Upper lobe of right lung (tissue), 1 donor: Measurements from ENCODE around the gene STAT3. TPM values are rescaled to one million over a fixed set of nuclear protein-coding genes. Genes with fewer than 3 reads are reported as not detected.

ENCODE experiments used
- ATAC-seq: fragments of 200-7000 bp; cut with Tn5 transposase; one replicate; pipeline ENCODE4 v1.9.1; 2020; ENCODE audit warnings: mild to moderate bottlenecking, moderate library complexity
- DNase-seq: peaks from one replicate; pipeline ENCODE4 v3.0.0-alpha.2; 2020
- H3K27ac ChIP-seq: fragments of 200-600 bp; one replicate; pipeline ENCODE4 v1.8.0; 2022
- H3K27me3 ChIP-seq: fragments of 200-600 bp; one replicate; pipeline ENCODE4 v1.8.0; 2022; ENCODE audit warnings: mild to moderate bottlenecking
- H3K36me3 ChIP-seq: fragments of 200-600 bp; one replicate; pipeline ENCODE4 v1.8.0; 2022
- H3K4me1 ChIP-seq: fragments of 200-600 bp; one replicate; pipeline ENCODE4 v1.8.0; 2022
- H3K4me3 ChIP-seq: fragments of 200-600 bp; one replicate; pipeline ENCODE4 v1.8.0; 2022; ENCODE audit warnings: mild to moderate bottlenecking
- H3K9me3 ChIP-seq: fragments of 200-600 bp; one replicate; pipeline ENCODE4 v1.8.0; 2022
- CTCF ChIP-seq: fragments of 200-600 bp; IDR thresholded peaks from one replicate; pipeline ENCODE4 v1.8.0; 2022; ENCODE audit warnings: antibody characterized with exemption
- intact Hi-C: fragments of 100-400 bp; cut with DNase I; formaldehyde crosslinking; loops from one replicate; pipeline ENCODE4 v1.11.0; 2022
- total RNA-seq: library from RNA; stranded (reverse); fragmentation: NEBNext Ultra II Directional; extraction: Animal tissue kit (Norgen Biotek cat#: 25700); gene quantifications from one replicate; pipeline ENCODE4 v1.2.1, GENCODE V29; 2021
- donor health status: DM: no; HTN: yes; CAD: no; lungs with severe emphysema.

Gene STAT3
- total RNA-seq, 1 donor from 2014 or later, result 309 TPM

DNA sequence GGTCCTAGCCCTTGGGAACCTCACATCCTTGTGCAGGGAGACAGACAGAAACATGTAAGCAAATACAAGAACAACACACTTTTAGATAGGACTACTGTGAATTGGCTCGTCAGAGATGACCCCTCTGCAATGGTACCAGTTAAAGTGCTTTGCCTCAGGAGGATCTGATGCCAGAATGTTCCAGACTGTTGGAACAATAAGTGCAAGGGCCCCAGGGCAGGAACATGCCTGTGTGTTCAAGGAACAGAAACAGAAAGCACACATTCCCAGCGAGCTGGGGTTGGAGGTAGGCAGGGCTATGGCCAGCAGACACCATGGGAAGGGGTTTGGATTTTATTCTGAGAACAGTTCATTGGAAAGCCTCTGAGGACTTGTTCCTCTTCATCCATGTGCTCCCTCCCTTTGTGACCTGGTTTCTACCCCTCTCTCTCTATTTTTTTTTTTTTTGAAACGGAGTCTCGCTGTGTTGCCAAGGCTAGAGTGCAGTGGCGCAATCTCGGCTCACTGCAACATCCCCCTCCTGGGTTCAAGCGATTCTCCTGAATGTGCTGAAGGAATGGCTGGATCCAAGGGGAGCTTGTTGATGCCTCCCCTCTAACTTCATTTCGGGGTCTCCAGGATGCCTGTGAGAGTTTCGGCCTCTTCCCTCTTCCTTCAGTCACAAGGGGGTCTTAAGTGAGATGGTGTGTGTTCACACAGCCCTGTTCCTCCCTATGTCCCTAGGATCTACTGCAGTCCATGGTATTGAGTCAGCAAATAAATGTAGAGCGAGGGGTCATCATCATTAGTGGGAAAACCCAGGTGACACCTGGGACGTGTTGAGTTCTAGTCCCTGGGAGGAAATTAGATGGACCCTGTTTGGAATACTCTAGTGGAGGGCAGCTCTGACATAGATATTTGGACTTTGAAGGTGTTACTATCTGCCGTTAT is 93.5 kb downstream of the STAT3 start:
- ATAC-seq (peak; percentile 11), DNase-seq (peak; percentile 40)
- no peak for TF ChIP-seq CTCF
- H3K4me1 ChIP-seq, result peaks cover 5% of the 10 kb centered on the region
- H3K27me3 ChIP-seq, result no peaks in the 10 kb centered on the region
- intact Hi-C loops, result no loop called here
- no peaks in the 10 kb centered on the region for H3K9me3 ChIP-seq
- H3K36me3 ChIP-seq, result peaks cover 40% of the 10 kb centered on the region
- no peak overlapping the region for H3K27ac ChIP-seq
- no peak overlapping the region for H3K4me3 ChIP-seq

- no peaks in the 10 kb centered on the region for H3K9me3 ChIP-seq
- H3K4me3 ChIP-seq, result no peak overlapping the region
- TF ChIP-seq CTCF, result no peak
- peaks cover 24% of the 10 kb centered on the region for H3K4me1 ChIP-seq
- intact Hi-C loops, result no loop called here
- DNase-seq, result peak; percentile 44
- no peaks in the 10 kb centered on the region for H3K27me3 ChIP-seq
- H3K36me3 ChIP-seq, result peaks cover 29% of the 10 kb centered on the region
- H3K27ac ChIP-seq, result no peak overlapping the region
- ATAC-seq, result no peak
Measured at GRCh38 chr17:42291129-42291528, 97.1 kb downstream of the STAT3 start.

DNA sequence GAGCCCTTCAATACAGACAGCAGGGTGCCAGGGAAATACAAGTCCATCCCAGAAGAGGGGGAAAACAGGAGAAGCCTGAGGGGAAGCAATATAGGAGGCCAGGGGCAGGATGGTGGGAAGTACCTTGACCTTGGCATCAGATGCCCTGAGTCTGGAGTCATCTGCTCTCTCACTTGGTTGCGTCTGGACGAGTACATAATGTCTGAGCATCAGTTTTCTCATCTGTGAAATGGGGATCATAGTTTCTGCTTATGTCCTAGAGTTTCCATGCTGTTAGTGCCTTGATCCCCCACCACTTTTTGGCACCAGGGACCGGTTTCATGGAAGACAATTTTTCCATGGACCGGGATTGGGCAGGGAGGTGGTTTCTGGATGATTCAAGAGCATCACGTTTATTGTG is 97.7 kb downstream of the STAT3 start:
- no peak overlapping the region for H3K27ac ChIP-seq
- ATAC-seq (no peak), DNase-seq (peak; percentile 12)
- no peaks in the 10 kb centered on the region for H3K27me3 ChIP-seq
- no peaks in the 10 kb centered on the region for H3K9me3 ChIP-seq
- peaks cover 24% of the 10 kb centered on the region for H3K36me3 ChIP-seq
- no peak for TF ChIP-seq CTCF
- intact Hi-C loops, result no loop called here
- no peak overlapping the region for H3K4me3 ChIP-seq
- H3K4me1 ChIP-seq, result peaks cover 25% of the 10 kb centered on the region

DNA sequence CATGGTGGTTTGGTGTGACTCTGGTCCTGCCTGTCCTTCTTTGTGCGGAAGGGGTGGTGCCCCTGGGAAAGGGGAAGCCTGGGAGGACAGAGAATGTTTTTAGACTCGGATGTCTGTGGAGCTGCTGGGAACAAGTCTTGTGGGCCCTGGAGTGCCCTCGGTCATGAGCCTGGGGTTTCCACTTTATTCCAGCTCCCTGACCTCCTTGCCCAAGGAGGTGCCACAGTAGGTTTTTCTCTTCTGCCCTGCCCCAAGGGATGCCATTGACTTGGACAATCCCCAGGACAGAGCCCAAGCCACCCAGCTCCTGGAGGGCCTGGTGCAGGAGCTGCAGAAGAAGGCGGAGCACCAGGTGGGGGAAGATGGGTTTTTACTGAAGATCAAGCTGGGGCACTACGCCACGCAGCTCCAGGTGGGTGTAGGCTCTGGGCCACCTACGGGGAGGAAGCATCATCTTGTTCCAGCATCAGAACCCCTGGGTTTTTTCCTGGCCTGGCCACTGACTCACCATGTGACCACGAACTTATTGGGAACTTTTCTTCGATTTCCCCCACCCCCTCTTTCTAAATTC is 98.5 kb downstream of the STAT3 start:
- ATAC-seq, result peak; percentile 27
- no peak for TF ChIP-seq CTCF
- peaks cover 25% of the 10 kb centered on the region for H3K4me1 ChIP-seq
- no peaks in the 10 kb centered on the region for H3K9me3 ChIP-seq
- peak overlapping the region; percentile 71 for H3K4me3 ChIP-seq
- peak overlapping the region; percentile 93 for H3K27ac ChIP-seq
- intact Hi-C loops, result no loop called here
- peak; percentile 65 for DNase-seq
- H3K27me3 ChIP-seq, result no peaks in the 10 kb centered on the region
- H3K36me3 ChIP-seq, result peaks cover 16% of the 10 kb centered on the region

DNA sequence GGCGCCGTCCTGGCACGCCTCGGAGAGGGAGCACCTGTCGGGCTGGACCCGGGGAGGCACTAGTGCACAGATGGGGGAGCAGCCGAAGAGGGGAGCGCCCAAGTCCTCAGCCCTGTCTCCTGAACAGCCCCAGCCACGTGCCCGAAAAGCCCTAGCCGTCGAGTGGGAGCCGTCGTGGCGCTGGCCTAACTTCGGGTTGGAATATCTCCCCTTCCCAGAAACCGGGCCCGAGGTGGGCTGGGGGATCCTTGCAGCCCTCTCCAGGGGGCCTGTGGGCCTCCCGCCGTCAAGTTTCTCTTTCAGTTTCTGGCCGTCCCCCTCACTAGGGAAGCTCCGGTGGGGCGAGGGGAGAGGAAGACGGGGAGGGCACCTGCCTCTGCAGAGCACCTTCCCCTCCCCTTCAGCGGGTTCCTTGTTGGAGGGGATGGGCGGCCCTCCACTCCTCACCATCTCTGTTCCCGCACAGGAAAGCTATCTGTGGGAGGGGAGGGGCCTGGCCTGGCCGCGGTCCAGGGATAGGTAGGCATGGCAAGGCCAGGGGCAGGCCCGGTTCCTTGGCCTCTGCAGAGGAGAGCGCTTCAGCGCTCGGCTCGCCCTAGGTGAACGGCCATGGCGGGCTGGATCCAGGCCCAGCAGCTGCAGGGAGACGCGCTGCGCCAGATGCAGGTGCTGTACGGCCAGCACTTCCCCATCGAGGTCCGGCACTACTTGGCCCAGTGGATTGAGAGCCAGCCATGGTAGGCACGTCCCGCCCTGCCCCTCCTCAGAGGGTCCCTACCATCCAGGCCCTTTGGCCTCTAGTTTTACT is 99.2 kb downstream of the STAT3 start:
- no peaks in the 10 kb centered on the region for H3K9me3 ChIP-seq
- H3K27ac ChIP-seq, result peak overlapping the region; percentile 93
- H3K4me3 ChIP-seq, result peak overlapping the region; percentile 71
- ATAC-seq (peak; percentile 9), DNase-seq (peak; percentile 74)
- H3K27me3 ChIP-seq, result no peaks in the 10 kb centered on the region
- H3K36me3 ChIP-seq, result peaks cover 15% of the 10 kb centered on the region
- H3K4me1 ChIP-seq, result peaks cover 25% of the 10 kb centered on the region
- intact Hi-C loops, result no loop called here
- TF ChIP-seq CTCF, result no peak
